Neural crest cell (in vitro differentiated cells): Measurements from ENCODE around the gene C4BPB. TPM values are rescaled to one million over a fixed set of nuclear protein-coding genes. Genes with fewer than 3 reads are reported as not detected.

Source experiments
- DNase-seq: peaks from one replicate; pipeline ENCODE4 v3.0.0; 2021; ENCODE audit warnings: low read depth, mixed read lengths, low spot score
- H3K27ac Mint-ChIP-seq: one replicate; pipeline ENCODE4 v1.8.0; 2021; ENCODE audit warnings: mild to moderate bottlenecking, mixed read lengths; ENCODE audit not compliant: unreplicated experiment
- H3K27me3 Mint-ChIP-seq: 2 replicates; pipeline ENCODE4 v1.8.0; 2021; ENCODE audit warnings: low read depth, mild to moderate bottlenecking, mixed read lengths
- H3K36me3 Mint-ChIP-seq: 2 replicates; pipeline ENCODE4 v1.8.0; 2021; ENCODE audit warnings: low read depth, mild to moderate bottlenecking, mixed read lengths
- H3K4me1 Mint-ChIP-seq: 2 replicates; pipeline ENCODE4 v1.8.0; 2021; ENCODE audit warnings: mixed read lengths
- H3K4me3 Mint-ChIP-seq: one replicate; pipeline ENCODE4 v1.8.0; 2021; ENCODE audit warnings: mild to moderate bottlenecking, mixed read lengths
- H3K9me3 Mint-ChIP-seq: 2 replicates; pipeline ENCODE4 v1.8.0; 2021; ENCODE audit warnings: mixed read lengths
- CTCF ChIP-seq: fragments of 200-600 bp; sonication (generic); conservative IDR thresholded peaks from 2 replicates; pipeline ENCODE4 v1.5.0; 2021; ENCODE audit warnings: antibody characterized with exemption, mild to moderate bottlenecking
- total RNA-seq: library from RNA; stranded (reverse); gene quantifications from 2 replicates; pipeline ENCODE4 v1.2.1, GENCODE V29; 2021

Gene C4BPB
- total RNA-seq, 1 donor from 2014 or later: not detected

- Mint-ChIP-seq H3K9me3 (no peaks in the 10 kb centered on the region), H3K4me1 (no peaks in the 10 kb centered on the region), H3K4me3 (no peak overlapping the region), H3K27ac (no peak overlapping the region), H3K36me3 (no peaks in the 10 kb centered on the region), H3K27me3 (no peaks in the 10 kb centered on the region)
- no peak for TF ChIP-seq CTCF
- DNase-seq: no peak
Measured at GRCh38 chr1:207073906-207074820, 14.5 kb upstream of the C4BPB start.

GRCh38 chr1:207076181-207076955 is 12.3 kb upstream of the C4BPB start:
- DNase-seq: no peak
- Mint-ChIP-seq H3K27ac (no peak overlapping the region), H3K36me3 (no peaks in the 10 kb centered on the region), H3K4me3 (no peak overlapping the region), H3K4me1 (no peaks in the 10 kb centered on the region), H3K27me3 (no peaks in the 10 kb centered on the region), H3K9me3 (no peaks in the 10 kb centered on the region)
- no peak for TF ChIP-seq CTCF

GRCh38 chr1:207077012-207077411 is 11.6 kb upstream of the C4BPB start:
- Mint-ChIP-seq H3K4me1 (no peaks in the 10 kb centered on the region), H3K27me3 (no peaks in the 10 kb centered on the region), H3K27ac (no peak overlapping the region), H3K4me3 (no peak overlapping the region), H3K36me3 (no peaks in the 10 kb centered on the region), H3K9me3 (no peaks in the 10 kb centered on the region)
- no peak for TF ChIP-seq CTCF
- DNase-seq: no peak

- peak; percentile 93 for TF ChIP-seq CTCF
- peak; percentile 67 for DNase-seq
- no peak overlapping the region for H3K27ac Mint-ChIP-seq
- H3K4me1 Mint-ChIP-seq: no peaks in the 10 kb centered on the region
- H3K27me3 Mint-ChIP-seq: peaks cover 5% of the 10 kb centered on the region
- no peaks in the 10 kb centered on the region for H3K36me3 Mint-ChIP-seq
- H3K4me3 Mint-ChIP-seq: no peak overlapping the region
- H3K9me3 Mint-ChIP-seq: no peaks in the 10 kb centered on the region
Measured at GRCh38 chr1:207077470-207078377, 10.9 kb upstream of the C4BPB start.

- no peaks in the 10 kb centered on the region for H3K9me3 Mint-ChIP-seq
- peaks cover 10% of the 10 kb centered on the region for H3K27me3 Mint-ChIP-seq
- TF ChIP-seq CTCF: no peak
- H3K27ac Mint-ChIP-seq: no peak overlapping the region
- no peak for DNase-seq
- no peak overlapping the region for H3K4me3 Mint-ChIP-seq
- no peaks in the 10 kb centered on the region for H3K36me3 Mint-ChIP-seq
- H3K4me1 Mint-ChIP-seq: no peaks in the 10 kb centered on the region
Measured at GRCh38 chr1:207078578-207079132, 10.0 kb upstream of the C4BPB start.
